DMS114 treated with DMSO at 0.1 percent for 48 hours (cell line): ENCODE data around the gene ZNF608.
A peak's percentile ranks its signal among the peaks of the same experiment; 100 is the strongest.

Experiments used
- DNase-seq: peaks from one replicate; lab custom pipeline; 2025; ENCODE audit not compliant: unreplicated experiment; lab: John Stamatoyannopoulos, UW

Gene ZNF608

DNA sequence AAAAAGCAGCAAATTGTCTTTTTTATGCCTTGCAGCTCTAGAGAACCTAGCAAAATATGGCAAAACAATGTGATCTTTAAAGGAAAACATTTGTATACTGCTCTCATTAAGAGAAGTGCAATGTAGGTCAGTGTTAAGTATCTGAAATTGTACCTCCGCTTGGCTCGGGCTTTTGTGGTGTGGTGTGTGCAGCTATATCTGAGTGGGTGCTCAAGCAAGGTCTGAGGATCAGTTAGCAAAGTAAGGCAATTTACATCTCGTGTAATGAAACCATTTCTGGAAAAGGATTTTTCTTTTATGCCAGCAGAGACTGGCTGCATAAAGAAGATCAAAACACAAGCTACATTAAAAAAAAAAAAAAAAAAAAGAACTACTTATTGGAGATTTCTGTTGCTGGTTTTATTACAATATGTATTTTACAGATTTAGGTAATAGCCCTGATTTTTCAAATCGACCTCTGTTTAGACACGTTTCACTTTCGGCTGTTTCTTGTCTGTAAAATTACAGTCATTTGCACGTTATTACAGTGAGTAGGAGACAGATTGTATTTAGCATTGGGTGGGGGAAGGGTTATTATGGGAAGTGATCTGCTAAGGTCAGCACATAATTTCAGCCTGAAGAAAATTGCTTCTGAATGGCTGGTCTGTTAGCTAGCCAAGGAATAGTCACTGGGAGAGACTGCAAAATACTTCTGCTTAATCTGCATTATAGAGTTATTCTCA is 7.9 kb upstream of the ZNF608 start:
- no peak for DNase-seq

DNA sequence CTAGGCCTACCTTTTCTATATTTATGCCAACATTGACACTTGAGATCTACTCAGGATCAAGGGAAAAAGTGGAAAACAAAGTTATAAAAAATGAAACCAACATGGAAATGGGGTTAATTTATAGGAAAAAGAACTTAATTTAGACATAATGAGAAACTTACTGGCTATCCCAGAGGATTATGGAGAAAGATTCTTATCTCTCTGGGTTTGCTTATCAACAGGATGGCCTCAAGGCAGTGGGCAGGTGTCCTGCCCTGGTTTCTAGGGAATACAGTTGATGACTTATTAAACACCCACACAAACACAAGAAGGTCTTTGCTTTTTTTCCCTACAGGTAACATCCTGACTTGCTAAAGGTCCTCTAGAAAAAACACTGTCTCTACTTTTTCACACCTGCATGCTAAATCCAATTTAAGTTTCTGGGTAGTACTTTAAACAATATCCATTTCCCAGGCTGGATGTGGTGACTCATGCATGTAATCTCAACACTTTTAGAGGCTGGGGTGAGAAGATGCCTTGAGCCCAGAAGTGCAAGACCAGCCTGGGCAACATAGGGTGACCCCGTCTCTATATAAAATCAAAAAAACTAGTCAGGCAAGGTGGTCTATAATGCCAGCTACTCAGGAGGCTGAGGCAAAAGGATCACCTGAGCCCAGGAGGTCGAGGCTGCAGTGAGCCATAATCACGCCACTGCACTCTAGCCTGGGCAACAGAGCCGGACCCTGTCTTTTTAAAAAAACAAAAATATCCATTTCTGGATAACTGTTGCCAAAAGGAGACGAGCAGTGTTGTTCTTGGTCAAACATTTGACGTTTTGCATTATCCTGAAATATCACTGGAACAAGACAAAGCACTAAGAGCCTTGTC is 6.6 kb upstream of the ZNF608 start:
- no peak for DNase-seq

DNA sequence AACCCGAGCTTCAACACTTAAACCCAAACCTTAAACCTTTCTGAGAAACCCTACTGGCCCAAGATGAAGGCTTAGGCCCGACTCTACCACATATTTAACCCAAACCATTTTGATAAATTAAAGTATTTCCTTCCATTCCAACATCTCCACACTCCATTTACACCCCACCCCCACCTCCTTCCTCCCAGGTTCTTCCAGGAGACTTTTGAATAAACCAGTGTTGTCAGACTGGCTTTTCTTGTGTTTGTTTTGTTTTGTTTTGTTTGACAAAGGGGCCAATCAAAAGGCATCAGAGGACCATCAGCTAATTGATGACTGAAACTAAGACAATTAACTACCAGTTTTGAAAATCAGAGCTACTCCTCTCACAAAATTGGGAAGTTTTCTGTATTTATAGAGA is 4.6 kb upstream of the ZNF608 start:
- no peak for DNase-seq

DNA sequence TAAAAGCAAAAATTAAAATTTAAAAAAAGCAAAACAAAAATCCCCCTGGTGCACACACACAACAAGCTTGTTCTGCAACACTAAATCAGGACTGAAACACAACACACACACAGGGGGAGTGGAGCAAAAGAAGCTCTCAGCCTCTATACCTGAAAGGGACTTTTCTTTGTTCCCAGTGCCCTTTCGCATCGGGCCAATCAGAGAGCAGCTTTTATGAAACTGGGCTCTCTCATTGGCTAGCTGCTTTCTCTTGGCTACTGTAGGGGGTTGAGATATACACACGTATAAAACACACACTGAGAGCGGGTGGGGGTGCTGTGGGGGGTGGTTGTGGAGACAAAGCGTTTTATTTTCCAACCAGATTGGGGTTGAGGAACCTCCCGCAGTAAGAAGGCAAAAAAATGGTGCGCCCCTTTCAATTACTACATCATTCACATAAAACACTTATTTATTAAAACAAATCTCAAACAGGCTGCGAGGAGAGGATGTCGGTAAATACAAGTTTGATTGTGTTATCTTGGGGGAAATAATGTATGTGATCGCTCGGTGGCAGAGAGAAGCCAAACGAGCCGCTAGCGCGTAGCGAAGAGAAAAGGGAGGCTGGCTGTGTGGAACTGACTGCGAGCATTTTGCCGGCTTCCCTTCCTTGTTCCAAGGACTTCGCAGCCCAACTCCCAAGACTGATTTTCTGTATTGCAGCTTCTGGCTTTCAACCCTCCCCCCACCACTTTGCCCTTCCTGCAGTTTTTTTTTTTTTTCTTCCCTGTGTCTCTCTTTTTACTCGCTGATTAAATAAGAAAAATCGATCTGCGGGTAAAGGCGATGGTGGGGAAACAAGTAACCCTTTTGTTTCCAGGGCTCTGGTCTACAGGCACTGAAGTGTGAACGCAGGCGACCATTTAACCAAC is 2.5 kb upstream of the ZNF608 start:
- peak; percentile 87 for DNase-seq

DNA sequence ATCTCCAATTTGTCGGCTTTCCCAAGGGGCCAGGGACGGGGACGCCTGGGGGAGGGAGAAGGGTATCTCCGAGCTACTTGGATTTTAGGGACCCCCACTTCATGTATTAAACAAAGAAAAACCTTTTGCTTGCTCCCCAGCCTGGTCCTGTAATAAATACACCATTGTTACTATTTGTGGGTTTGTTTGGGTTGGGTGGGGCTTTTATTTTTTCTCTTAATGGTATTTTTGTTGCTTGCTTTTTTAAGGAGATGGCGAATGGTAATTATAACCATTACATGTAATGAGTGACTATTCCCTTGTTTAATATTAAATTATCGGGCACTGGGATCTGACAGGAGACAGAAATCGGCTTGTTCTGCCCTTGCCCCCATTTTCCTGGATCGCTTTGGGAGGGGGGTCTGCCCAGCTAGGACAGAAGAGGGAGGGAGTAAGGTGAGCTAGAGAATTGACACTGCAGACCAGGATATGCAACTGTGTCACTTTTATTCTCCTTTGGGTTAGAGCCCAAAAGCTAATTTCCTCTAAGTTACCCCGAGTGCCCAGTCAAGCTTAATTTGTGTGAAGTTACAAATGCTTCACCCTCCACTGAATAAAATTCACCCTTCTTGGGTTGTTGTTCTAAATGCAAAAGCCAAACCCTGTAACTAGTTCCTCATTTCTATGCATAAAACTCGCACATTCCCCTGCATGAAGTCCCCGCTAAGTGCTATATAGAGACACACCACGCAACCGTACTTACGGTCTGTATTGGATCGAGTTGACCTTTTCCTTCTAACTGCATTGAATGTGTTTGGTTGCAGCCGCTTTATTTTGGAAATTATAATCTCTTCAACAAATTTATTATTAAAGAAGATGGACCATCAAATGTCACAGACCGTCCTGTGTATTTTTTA is 1.6 kb upstream of the ZNF608 start:
- peak; percentile 36 for DNase-seq

DNA sequence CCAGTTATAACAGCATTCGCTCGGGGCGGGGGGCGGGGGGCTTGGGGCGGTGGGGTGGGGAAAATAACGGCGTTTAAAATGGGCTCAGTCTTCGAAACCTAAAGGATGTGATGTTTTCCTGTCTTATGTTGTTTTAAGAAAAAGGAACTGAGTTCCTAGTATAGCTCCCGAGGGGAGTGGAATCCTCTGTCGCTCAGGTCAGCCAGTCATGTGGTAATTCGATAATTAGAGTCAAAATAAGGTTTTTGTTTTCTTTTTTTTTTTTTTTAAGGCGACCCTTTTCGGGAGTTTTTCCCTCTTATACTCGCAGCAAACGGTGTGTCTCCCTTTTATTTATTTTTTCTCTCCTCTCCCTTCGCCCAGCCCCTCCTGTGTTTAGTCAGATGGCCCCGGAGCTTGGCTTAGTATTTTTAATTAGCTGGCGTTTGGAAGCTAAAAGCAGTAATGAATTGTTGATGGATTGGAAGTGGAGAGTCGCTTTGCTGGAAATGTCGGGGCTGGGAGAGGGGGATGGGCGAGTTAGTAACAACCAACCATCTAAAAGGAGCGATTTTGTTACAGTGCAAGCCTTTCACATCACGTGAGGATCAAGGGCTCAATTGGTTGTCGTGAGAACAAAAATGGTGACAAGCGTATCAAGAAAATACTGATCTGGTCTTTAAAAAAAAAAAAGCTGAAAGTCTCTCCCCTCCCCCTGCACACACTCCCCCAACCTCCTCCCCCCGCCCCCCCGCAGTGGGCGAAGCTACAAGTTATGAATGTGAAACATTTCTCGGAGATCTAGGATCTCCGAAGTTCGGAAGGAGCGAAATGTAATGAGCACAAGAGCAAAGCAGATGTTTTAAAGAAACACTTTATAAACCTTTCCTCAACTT is 714 bp upstream of the ZNF608 start:
- DNase-seq, result peak; percentile 92

DNA sequence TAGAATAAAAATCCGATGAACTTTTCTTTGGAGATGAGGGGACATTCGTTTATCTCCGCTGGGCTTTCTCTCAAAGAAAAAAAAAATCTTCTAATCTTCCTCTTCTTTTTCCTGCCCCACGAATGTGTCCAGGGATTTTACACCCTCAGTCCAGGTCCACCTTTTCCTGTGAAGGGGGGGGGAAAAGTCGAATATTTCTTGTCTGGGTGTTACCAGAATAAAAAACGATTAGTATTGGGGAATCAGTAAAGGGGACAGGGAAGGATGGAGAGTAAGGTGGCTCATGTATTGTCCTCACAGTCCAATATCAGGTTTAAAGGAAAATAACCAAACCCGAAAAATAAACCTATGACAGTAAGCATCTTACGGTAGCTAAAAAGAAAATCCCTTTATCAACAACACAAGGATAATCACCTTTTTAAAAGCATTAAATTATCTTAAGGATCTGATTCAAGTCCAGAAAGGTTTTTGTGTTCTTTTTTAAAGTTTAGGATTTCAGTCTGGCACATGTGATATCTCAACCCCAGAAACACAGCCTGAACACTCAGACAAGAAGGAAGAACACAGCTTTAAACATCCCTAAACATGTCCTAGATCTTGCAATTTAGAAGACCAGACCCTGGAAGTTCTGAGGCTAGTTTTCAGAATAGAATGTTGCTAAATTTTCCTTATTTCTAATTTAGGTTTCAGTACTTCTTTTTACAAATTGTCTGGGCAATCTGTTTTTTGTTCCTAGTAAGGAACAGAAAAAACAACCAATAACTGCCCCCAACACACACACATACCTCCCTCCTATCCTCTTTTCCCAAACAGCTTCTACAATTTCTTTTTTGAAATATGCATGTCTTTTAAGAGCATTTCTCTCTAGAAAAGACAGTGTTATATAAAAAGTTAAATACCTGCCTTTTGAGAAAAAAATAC is 1.2 kb downstream of the ZNF608 start:
- DNase-seq, result no peak

DNA sequence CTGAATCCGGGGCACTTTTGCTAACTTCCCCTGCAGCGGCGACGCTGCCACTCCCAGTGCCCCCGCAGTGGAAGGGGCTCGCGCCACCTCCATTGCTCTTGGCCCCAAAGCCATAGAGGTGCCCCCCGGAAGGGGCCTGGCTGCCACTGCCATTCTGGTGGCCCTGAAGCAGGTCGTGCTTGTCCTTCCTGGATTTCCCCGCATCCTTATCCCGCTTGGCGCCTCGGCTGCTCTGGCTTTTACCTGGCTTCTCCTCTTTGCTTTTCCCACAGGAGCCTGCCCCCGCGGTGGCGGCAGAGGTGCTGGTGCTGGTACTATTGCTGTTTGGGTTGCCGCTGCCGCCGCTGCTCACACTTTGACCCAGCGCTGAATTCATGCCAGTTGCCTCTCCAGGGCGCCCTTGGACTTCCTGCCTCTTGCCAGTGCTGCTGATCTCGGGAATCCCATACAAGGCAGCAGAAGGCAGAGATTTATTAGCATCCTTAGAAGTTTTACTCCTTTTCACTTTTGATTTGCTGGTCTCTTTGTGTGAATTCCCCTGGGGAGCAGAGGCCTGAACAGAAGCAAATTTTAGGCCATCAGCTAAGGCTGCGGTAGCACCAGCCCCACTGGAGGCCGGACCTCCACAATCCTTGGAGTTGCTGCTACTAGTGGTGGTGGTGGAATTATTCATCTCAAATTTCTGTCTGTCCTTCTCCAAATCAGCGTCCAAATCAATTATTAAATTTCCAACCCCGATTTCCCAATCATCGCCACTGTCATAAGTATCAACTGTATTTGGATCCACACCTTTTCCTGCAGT is 2.1 kb downstream of the ZNF608 start:
- no peak for DNase-seq

DNA sequence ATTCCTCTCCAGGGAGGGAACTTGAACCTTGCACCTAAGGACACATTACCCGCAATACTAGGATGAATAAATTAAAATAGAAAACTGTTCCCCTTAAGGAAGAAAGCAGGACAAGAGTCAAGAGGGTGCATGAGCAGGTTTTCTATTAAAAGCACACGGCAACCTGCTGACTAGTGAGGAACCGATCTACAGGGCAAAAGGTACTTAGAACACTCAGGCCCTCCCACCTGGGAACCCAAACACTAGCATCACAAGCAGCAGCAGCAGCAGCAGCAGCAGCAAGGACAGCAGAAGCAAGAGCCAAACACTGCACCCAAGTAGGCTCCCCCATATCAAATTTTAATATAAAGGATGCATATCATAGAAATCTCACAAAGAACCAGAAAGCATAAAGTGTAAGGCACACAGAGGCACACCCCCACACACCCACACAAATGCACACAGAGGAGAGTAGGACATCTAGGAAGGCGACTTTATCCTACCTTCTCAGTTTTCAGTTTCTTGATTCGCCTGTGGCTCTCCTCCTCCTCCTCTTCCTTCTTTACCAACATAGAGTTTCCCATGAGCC is 2.8 kb downstream of the ZNF608 start:
- DNase-seq, result no peak

DNA sequence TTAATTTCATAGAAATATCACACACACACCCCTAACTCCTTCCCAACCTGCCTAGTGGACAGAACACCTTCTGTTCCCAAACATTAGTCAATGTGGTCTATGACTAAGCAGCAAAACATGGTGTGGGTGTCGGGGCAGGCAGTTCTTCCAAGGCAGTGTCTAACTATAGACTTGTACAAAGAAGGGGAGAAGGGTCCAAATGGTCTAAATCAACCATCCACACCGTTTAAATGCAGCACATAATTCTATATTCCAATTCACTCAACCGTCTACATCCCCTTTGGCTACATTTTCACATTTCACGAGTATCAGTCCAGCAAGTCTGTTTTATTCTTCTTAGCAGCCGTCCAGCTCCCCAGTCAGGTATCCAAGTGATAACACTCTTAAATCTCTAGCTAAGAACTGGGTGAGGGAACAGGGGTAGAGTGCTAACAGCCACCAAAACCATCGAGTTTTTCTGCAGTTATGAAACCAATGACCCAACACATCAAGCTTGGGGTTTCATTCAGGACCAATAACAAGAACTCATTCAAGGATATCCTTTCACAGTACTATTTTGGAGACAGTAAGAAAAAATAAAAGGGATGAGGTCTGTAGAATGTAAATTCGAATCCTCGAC is 3.3 kb downstream of the ZNF608 start:
- DNase-seq, result no peak

DNA sequence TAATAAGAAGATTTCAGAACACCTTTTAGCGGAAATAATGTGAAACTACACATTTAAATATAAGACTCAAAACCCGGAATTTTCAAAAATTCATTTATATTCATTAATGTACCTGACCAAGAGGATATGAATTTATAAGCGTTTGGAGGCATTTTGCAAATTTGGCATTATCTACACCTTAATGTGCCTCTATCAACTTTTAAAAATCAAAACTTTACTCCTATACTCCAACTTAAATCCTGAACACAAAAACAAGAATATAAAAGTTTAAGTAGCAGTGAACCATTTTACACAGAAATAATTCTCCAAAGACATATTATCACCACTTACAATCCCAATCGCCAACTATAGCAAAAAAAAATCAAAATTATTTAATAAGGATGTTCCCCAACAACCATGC is 3.9 kb downstream of the ZNF608 start:
- no peak for DNase-seq

DNA sequence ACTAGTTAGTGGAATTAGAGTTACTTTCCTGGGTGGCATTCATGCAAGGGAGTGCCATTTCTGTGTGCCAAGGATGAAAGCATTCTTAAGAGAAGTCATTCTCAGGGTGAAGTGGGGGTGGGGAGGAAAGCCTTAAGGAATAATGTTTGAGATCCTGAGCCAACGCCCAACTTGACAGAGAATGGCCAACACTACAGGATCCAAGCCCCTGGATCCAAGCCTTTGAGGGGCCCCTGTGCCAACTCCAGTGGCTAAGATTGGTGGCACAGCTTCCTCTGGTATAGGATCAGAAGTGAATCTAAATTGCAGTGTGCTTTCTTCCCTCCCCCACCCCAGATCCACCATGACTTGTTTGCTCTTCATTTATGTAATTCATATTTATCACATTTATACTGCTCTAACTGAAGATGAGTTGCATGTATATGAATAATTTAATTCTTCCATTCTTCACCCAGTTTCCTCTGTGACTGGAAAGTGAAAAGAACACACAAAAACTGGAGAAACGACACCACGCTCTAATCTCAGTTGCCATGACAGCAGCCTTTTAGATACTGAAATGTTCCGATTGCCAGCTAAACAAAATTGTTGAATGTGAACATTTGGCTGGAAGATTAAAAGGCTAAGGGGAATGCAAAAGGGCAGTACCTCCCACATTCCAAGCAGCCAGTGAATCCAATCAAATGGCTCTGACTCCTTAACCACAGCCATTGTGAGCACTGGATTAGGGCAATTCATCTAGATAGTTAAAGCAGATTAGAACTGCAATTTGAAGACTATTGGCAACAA is 4.5 kb downstream of the ZNF608 start:
- DNase-seq, result peak; percentile 63

DNA sequence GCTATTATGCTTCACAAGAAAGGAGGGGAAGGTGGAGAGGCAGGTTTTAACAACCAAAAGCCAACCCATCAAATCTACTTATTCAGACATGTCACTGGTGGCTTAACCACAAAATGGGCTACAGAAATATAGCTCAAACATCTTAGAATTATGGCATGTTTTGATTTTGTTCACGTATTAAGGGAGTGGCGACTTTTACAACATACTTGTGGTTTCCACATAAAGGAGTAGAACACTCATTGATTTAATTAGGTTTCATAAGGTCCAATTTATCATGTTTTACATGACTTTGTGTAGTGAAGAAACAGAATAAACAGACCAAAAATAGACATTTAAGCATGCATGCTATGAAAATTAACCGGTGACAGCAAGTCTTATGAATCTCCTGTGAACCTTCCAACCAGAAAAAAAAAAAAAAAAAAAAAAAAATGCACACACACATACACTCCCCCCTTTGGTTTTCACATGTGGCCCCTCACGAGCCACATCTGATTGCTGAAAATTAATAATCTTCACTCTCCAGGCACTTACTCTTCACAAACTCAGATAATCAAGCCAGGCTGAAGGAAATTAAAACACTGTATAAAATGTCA is 5.4 kb downstream of the ZNF608 start:
- DNase-seq, result no peak

DNA sequence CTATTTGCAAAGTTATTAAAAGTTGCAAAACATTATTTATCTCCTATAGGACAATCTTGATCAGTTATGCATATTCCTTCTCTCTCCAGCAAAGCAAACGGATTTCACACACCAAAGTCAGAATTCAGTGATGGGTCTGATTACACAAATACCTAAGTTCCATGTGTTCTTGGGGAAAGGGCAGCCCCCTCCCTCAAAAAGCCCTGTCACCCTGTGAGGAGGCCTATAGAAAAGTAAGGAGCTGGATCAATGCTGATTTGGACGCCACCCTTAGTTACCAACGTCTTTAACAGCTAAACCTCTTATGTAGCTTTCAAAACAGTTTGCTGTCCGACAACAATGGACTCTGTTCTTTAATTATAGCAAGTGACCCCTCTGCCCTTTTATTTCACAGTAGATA is 6.4 kb downstream of the ZNF608 start:
- DNase-seq, result no peak

DNA sequence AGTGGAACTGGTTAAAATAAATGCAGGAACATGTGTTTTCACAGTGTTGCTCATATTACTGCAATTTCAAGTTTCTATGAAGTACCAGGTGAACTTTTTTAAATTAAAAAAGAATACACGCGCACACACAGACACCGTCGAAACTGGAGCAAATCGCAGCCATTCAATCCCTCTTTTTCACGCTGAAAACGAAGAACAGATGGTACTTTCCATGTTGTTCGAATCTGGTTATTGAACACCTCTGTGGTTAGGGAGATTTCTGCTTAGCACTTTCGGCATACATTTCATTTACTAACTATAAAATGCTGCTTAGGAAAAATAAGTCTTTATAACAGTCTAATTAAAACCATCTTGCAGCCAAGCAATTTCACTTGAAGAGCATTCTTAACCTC is 6.8 kb downstream of the ZNF608 start:
- no peak for DNase-seq
